Mesendoderm (in vitro differentiated cells): ENCODE results near the gene ZFP62.
"Not testable (repeated sequence)": the region's sequence is repeated elsewhere in the genome, so short reads cannot be mapped to it uniquely, and the experiment has no call there.

ENCODE experiments used
- DNase-seq: peaks from one replicate; pipeline ENCODE4 v3.0.0; 2013
- H2AK5ac ChIP-seq: 2 replicates; pipeline ENCODE4 v1.6.1; 2013; ENCODE audit warnings: low read length, inconsistent platforms
- H2BK120ac ChIP-seq: 2 replicates; pipeline ENCODE4 v1.6.1; 2013; ENCODE audit warnings: low read depth, mild to moderate bottlenecking, low read length, moderate library complexity, mixed read lengths
- H2BK15ac ChIP-seq: replicated peaks from 2 replicates; pipeline ENCODE4 v1.6.1; 2013; ENCODE audit warnings: low read depth, mild to moderate bottlenecking, moderate library complexity
- H2BK5ac ChIP-seq: 2 replicates; pipeline ENCODE4 v1.6.1; 2013; ENCODE audit warnings: low read length, inconsistent platforms
- H3K18ac ChIP-seq: 2 replicates; pipeline ENCODE4 v1.6.1; 2013; ENCODE audit warnings: mild to moderate bottlenecking, low read length, mixed read lengths
- H3K23ac ChIP-seq: one replicate; pipeline ENCODE4 v1.6.1; 2013; ENCODE audit warnings: low read length
- H3K27ac ChIP-seq: 2 replicates; pipeline ENCODE4 v1.5.1; 2013; ENCODE audit warnings: low read depth, mild to moderate bottlenecking, inconsistent platforms, low read length, moderate library complexity
- H3K27me3 ChIP-seq: 2 replicates; pipeline ENCODE4 v1.6.1; 2013; ENCODE audit warnings: low read length, control low read depth, mild to moderate bottlenecking, inconsistent platforms; ENCODE audit not compliant: insufficient read depth, poor library complexity
- H3K36me3 ChIP-seq: 2 replicates; pipeline ENCODE4 v1.6.1; 2013; ENCODE audit warnings: low read length, inconsistent platforms; ENCODE audit not compliant: control insufficient read depth, insufficient read depth
- H3K4ac ChIP-seq: one replicate; pipeline ENCODE4 v1.6.1; 2013; ENCODE audit warnings: low read depth, mild to moderate bottlenecking, low read length, moderate library complexity
- H3K4me1 ChIP-seq: 2 replicates; pipeline ENCODE4 v1.6.1; 2013; ENCODE audit warnings: low read depth, low read length, inconsistent platforms; ENCODE audit not compliant: control insufficient read depth
- H3K4me2 ChIP-seq: 2 replicates; pipeline ENCODE4 v1.6.1; 2013; ENCODE audit warnings: low read length
- H3K4me3 ChIP-seq: 2 replicates; pipeline ENCODE4 v1.5.1; 2013; ENCODE audit warnings: mild to moderate bottlenecking, low read length
- H3K56ac ChIP-seq: one replicate; pipeline ENCODE4 v1.6.1; 2013; ENCODE audit warnings: low read length
- H3K79me1 ChIP-seq: 2 replicates; pipeline ENCODE4 v1.6.1; 2013; ENCODE audit warnings: low read length, inconsistent platforms
- H3K79me2 ChIP-seq: 2 replicates; pipeline ENCODE4 v1.6.1; 2013; ENCODE audit warnings: mild to moderate bottlenecking, low read length; ENCODE audit not compliant: control insufficient read depth, insufficient read depth
- H3K9ac ChIP-seq: 2 replicates; pipeline ENCODE4 v1.6.1; 2013; ENCODE audit warnings: low read length, inconsistent platforms
- H4K5ac ChIP-seq: one replicate; pipeline ENCODE4 v1.6.1; 2013; ENCODE audit warnings: low read length
- H4K8ac ChIP-seq: one replicate; pipeline ENCODE4 v1.6.1; 2013; ENCODE audit warnings: low read depth, mild to moderate bottlenecking, control low read depth, low read length, moderate library complexity
- WGBS: extraction: QIAGEN DNeasy Blood & Tissue Kit; methylation state at CpG from one replicate; pipeline ENCODE4 v1.1.7; 2013; ENCODE audit warnings: low lambda C conversion rate, missing lambda C conversion rate; ENCODE audit not compliant: insufficient coverage; ENCODE audit errors: extremely low coverage; 5-methylcytosine and 5-hydroxymethylcytosine counted together

ZFP62 gene

GRCh38 chr5:180889381-180889780 lies 28.3 kb upstream of the ZFP62 start:
- H2BK5ac ChIP-seq = no peak overlapping the region
- no peaks in the 10 kb centered on the region for H3K79me1 ChIP-seq
- no peaks in the 10 kb centered on the region for H3K36me3 ChIP-seq
- no peak overlapping the region for H3K27ac ChIP-seq
- no peak overlapping the region for H3K4me3 ChIP-seq
- no peak overlapping the region for H2BK120ac ChIP-seq
- H3K56ac ChIP-seq = no peak overlapping the region
- H3K27me3 ChIP-seq = no peaks in the 10 kb centered on the region
- H4K8ac ChIP-seq = no peak overlapping the region
- no peak overlapping the region for H2AK5ac ChIP-seq
- no peak overlapping the region for H3K4me2 ChIP-seq
- no peaks in the 10 kb centered on the region for H3K4me1 ChIP-seq
- no peak overlapping the region for H3K23ac ChIP-seq
- H2BK15ac ChIP-seq = no peak overlapping the region
- no peak overlapping the region for H4K5ac ChIP-seq
- no peak for DNase-seq
- H3K9ac ChIP-seq = no peak overlapping the region
- no peak overlapping the region for H3K4ac ChIP-seq
- WGBS = no CpG with 5 or more reads among the region's 7 CpGs
- H3K18ac ChIP-seq = no peak overlapping the region
- no peaks in the 10 kb centered on the region for H3K79me2 ChIP-seq

- not testable (repeated sequence) for H3K36me3 ChIP-seq, H3K4ac ChIP-seq, H3K56ac ChIP-seq, H3K4me2 ChIP-seq, H3K18ac ChIP-seq, H3K79me2 ChIP-seq, H2AK5ac ChIP-seq, H3K27me3 ChIP-seq, H2BK120ac ChIP-seq, H3K79me1 ChIP-seq, H4K5ac ChIP-seq, H2BK5ac ChIP-seq, H3K23ac ChIP-seq, H2BK15ac ChIP-seq, H4K8ac ChIP-seq, H3K4me3 ChIP-seq, H3K4me1 ChIP-seq, H3K27ac ChIP-seq, H3K9ac ChIP-seq
- peak; percentile 37 for DNase-seq
- WGBS = no CpG with 5 or more reads among the region's 11 CpGs
These were observed 24.9 kb upstream of the ZFP62 start for GRCh38 chr5:180885845-180886529.

GRCh38 chr5:180875860-180876426 lies 14.9 kb upstream of the ZFP62 start:
- H3K79me2 ChIP-seq = no peaks in the 10 kb centered on the region
- H3K36me3 ChIP-seq = no peaks in the 10 kb centered on the region
- no peak overlapping the region for H3K56ac ChIP-seq
- H2AK5ac ChIP-seq = no peak overlapping the region
- H3K4me3 ChIP-seq = no peak overlapping the region
- no peak overlapping the region for H3K27ac ChIP-seq
- H3K4me2 ChIP-seq = no peak overlapping the region
- no peak overlapping the region for H3K18ac ChIP-seq
- H3K79me1 ChIP-seq = no peaks in the 10 kb centered on the region
- no peak overlapping the region for H3K9ac ChIP-seq
- no peak for DNase-seq
- no peak overlapping the region for H2BK120ac ChIP-seq
- WGBS = no CpG with 5 or more reads among the region's 10 CpGs
- no peak overlapping the region for H2BK5ac ChIP-seq
- no peak overlapping the region for H4K5ac ChIP-seq
- H2BK15ac ChIP-seq = no peak overlapping the region
- no peak overlapping the region for H3K23ac ChIP-seq
- H4K8ac ChIP-seq = no peak overlapping the region
- H3K4me1 ChIP-seq = no peaks in the 10 kb centered on the region
- H3K4ac ChIP-seq = no peak overlapping the region
- H3K27me3 ChIP-seq = no peaks in the 10 kb centered on the region

- Histone ChIP-seq H3K4me2 (no peak overlapping the region), H2BK5ac (no peak overlapping the region), H2BK15ac (no peak overlapping the region), H3K23ac (no peak overlapping the region), H3K79me2 (no peaks in the 10 kb centered on the region), H2AK5ac (no peak overlapping the region), H3K18ac (no peak overlapping the region), H4K5ac (no peak overlapping the region), H3K9ac (no peak overlapping the region), H3K27me3 (no peaks in the 10 kb centered on the region), H2BK120ac (no peak overlapping the region), H3K4me1 (no peaks in the 10 kb centered on the region), H3K36me3 (no peaks in the 10 kb centered on the region), H3K27ac (no peak overlapping the region), H3K4me3 (no peak overlapping the region), H3K79me1 (no peaks in the 10 kb centered on the region), H4K8ac (no peak overlapping the region), H3K4ac (no peak overlapping the region), H3K56ac (no peak overlapping the region)
- no CpG with 5 or more reads among the region's 12 CpGs for WGBS
- no peak for DNase-seq
These were observed 13.9 kb upstream of the ZFP62 start for GRCh38 chr5:180874804-180875582.

- no CpG with 5 or more reads among the region's 13 CpGs for WGBS
These were observed 12.8 kb upstream of the ZFP62 start for GRCh38 chr5:180873615-180874520.

More at GRCh38 chr5:180873615-180874520, 12.8 kb upstream of the ZFP62 start:
- Histone ChIP-seq H3K4me2 (no peak overlapping the region), H4K8ac (no peak overlapping the region), H2BK120ac (no peak overlapping the region), H3K9ac (no peak overlapping the region), H3K4me1 (no peaks in the 10 kb centered on the region), H3K27me3 (no peaks in the 10 kb centered on the region), H3K79me1 (no peaks in the 10 kb centered on the region), H3K4ac (no peak overlapping the region), H3K56ac (no peak overlapping the region), H4K5ac (no peak overlapping the region), H3K23ac (no peak overlapping the region), H2BK5ac (no peak overlapping the region), H2AK5ac (no peak overlapping the region), H3K4me3 (no peak overlapping the region), H2BK15ac (no peak overlapping the region), H3K27ac (no peak overlapping the region), H3K79me2 (no peaks in the 10 kb centered on the region), H3K36me3 (no peaks in the 10 kb centered on the region), H3K18ac (no peak overlapping the region)
- peak; percentile 21 for DNase-seq
